GM12878 (cell line): ENCODE results near the gene EDC3. TPM values are rescaled to one million over a fixed set of nuclear protein-coding genes. Genes with fewer than 3 reads are reported as not detected.

Experiments used
- FOS ChIP-seq: IDR thresholded peaks from 3 replicates; pipeline ENCODE4 v1.6.1; 2011; ENCODE audit warnings: borderline replicate concordance; ENCODE audit not compliant: insufficient read length; ENCODE audit errors: extremely low read depth
- IRF4 ChIP-seq: IDR thresholded peaks from 2 replicates; pipeline ENCODE4 v1.6.1; 2011; ENCODE audit warnings: low read depth, low read length
- JUNB ChIP-seq: IDR thresholded peaks from 2 replicates; pipeline ENCODE4 v1.6.1; 2016; ENCODE audit warnings: antibody characterized with exemption, mild to moderate bottlenecking
- KLF5 ChIP-seq: fragments of 450-650 bp; IDR thresholded peaks from 2 replicates; pipeline ENCODE4 v1.6.1; 2014; ENCODE audit warnings: mild to moderate bottlenecking; ENCODE audit not compliant: partially characterized antibody
- LARP7 ChIP-seq: fragments of 450-650 bp; IDR thresholded peaks from 2 replicates; pipeline ENCODE4 v1.6.1; 2017; ENCODE audit warnings: mild to moderate bottlenecking
- MEF2B ChIP-seq: fragments of 450-650 bp; IDR thresholded peaks from 2 replicates; pipeline ENCODE4 v1.6.1; 2018; ENCODE audit warnings: mild to moderate bottlenecking, moderate library complexity; ENCODE audit not compliant: partially characterized antibody, poor library complexity, severe bottlenecking
- MXI1 ChIP-seq: fragments of 150-350 bp; IDR thresholded peaks from 2 replicates; pipeline ENCODE4 v1.6.1; 2011; ENCODE audit warnings: low read depth, mild to moderate bottlenecking, inconsistent platforms, low read length, improper control_type of control experiment
- POLR2A ChIP-seq: IDR thresholded peaks from 2 replicates; pipeline ENCODE4 v1.6.1; 2011; ENCODE audit warnings: low read depth, mild to moderate bottlenecking, low read length
- POLR2AphosphoS5 ChIP-seq: IDR thresholded peaks from 2 replicates; pipeline ENCODE4 v1.6.1; 2011; ENCODE audit warnings: mild to moderate bottlenecking, low read length, inconsistent platforms
- RAD51 ChIP-seq: fragments of 450-650 bp; IDR thresholded peaks from 2 replicates; pipeline ENCODE4 v1.6.1; 2016; ENCODE audit warnings: moderate library complexity, mild to moderate bottlenecking, inconsistent platforms
- RB1 ChIP-seq: fragments of 450-650 bp; formaldehyde crosslinking; IDR thresholded peaks from 2 replicates; pipeline ENCODE4 v1.6.1; 2017; ENCODE audit warnings: mild to moderate bottlenecking, borderline replicate concordance
- RFX5 ChIP-seq: IDR thresholded peaks from 2 replicates; pipeline ENCODE4 v1.6.1; 2011; ENCODE audit warnings: low read depth, low read length, improper control_type of control experiment
- SREBF1 ChIP-seq: IDR thresholded peaks from 2 replicates; pipeline ENCODE4 v1.6.1; 2012; ENCODE audit warnings: mild to moderate bottlenecking, low read length
- SUZ12 ChIP-seq: fragments of 200-600 bp; sonication (generic); IDR thresholded peaks from one replicate; pipeline ENCODE4 v1.6.1; 2018; ENCODE audit warnings: antibody characterized with exemption, mild to moderate bottlenecking; ENCODE audit not compliant: unreplicated experiment
- TAF1 ChIP-seq: IDR thresholded peaks from 2 replicates; pipeline ENCODE4 v1.6.1; 2011; ENCODE audit warnings: mild to moderate bottlenecking, low read depth, low read length, borderline replicate concordance
- WRNIP1 ChIP-seq: IDR thresholded peaks from 2 replicates; pipeline ENCODE4 v1.6.1; 2011; ENCODE audit warnings: low read depth, low read length, improper control_type of control experiment, borderline replicate concordance
- ZNF207 ChIP-seq: fragments of 450-650 bp; IDR thresholded peaks from 2 replicates; pipeline ENCODE4 v1.6.1; 2014; ENCODE audit warnings: antibody characterized with exemption, mild to moderate bottlenecking, borderline replicate concordance
- ZNF24 ChIP-seq: fragments of 450-650 bp; IDR thresholded peaks from 2 replicates; pipeline ENCODE4 v1.6.1; 2017; ENCODE audit warnings: antibody characterized with exemption, mild to moderate bottlenecking
- polyA plus RNA-seq, 11 experiments: library from polyadenylated mRNA; depleted of rRNA in 4 of 11; unstranded in 6 of 11; stranded (reverse) in 5 of 11; fragments of >200 nt; fragmentation: Nextera tagmentation in 4 of 11; fragmentation: Illumina TruSeq in 1 of 11; extraction: Ambion mirVana in 4 of 11; extraction: Trizol in 1 of 11; gene quantifications; 1 replicate in 1 of 11; 2 replicates in 10 of 11; pipeline versions ENCODE4 v1.2.1 to v1.2.3, GENCODE V29; 2011 to 2016; ENCODE audit warnings: inconsistent platforms in 2 of 11, missing spikeins in 2 of 11, low read depth in 1 of 11
- total RNA-seq, 4 experiments: library from RNA; depleted of rRNA in 3 of 4; stranded (reverse); fragments of >200 nt in 3 of 4; fragmentation: Illumina TruSeq in 1 of 4; extraction: Trizol in 1 of 4; gene quantifications; 2 replicates each; pipeline versions ENCODE4 v1.2.1 to v1.2.3, GENCODE V29; 2013 to 2021
- TF ChIP-seq, protein P1 (sequence below): IDR thresholded peaks from 2 replicates; pipeline ENCODE4 v1.6.1; 2012; ENCODE audit warnings: mild to moderate bottlenecking, low read depth, low read length
- TF ChIP-seq, protein P2 (sequence below): IDR thresholded peaks from 2 replicates; pipeline ENCODE4 v1.6.1; 2011; ENCODE audit warnings: low read depth, mild to moderate bottlenecking, low read length, moderate library complexity, borderline replicate concordance; ENCODE audit errors: extremely low read depth
- TF ChIP-seq, protein P3 (sequence below): IDR thresholded peaks from 2 replicates; pipeline ENCODE4 v1.6.1; 2011; ENCODE audit warnings: low read depth, low read length, improper control_type of control experiment, borderline replicate concordance
- TF ChIP-seq, protein P4 (sequence below): fragments of 450-650 bp; formaldehyde crosslinking; IDR thresholded peaks from 2 replicates; pipeline ENCODE4 v1.4.0; 2022; ENCODE audit warnings: mild to moderate bottlenecking, moderate library complexity
- TF ChIP-seq, protein P5 (sequence below): IDR thresholded peaks from 2 replicates; pipeline ENCODE4 v1.6.1; 2012; ENCODE audit warnings: low read depth, low read length, improper control_type of control experiment

EDC3 gene
- total and polyA plus RNA-seq, 10 of the 15 experiments (the other 5 are each of a cell fraction or from before 2014, with no cell fraction given) = 11.8 to 48.4 (median 35.3) TPM

DNA sequence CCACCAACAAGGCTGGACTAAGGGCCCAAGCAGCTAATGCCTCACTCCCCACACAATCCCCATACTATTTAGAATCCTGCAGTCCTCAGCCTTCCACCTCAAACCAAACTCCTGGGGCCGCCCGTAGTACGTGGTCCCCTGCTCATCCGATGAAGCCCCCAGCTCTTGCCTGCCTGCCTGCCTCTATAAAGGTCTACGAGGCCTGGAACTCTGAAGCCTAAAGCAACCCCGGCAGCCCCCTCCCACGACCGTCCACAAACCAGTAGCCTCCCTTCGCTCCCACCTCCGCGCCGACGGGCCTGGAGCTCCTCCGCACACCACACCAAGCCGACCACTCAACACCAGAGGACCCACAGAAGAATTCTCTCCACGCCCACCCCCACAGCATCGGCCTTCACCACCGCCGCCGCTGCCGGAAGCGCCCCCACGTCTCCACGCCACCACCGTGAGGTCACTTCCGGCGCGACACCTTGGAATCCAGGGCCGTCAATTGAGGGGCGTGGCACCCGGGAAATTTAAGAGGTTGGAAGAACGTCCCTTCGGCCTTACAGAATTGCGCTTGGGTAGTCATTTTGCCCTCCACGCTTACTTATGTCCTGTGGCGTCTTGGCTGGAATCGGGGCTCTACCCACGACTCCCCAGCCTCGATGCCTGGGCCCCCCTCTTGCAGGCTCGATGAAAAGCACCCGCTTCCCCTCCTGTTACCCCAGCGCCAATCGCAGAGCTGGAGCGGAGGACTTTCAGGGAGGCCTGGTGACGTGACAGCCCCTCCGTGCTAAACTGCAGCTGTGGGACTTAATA, at the start of gene EDC3 (continued):
- TF ChIP-seq, protein P1, sequence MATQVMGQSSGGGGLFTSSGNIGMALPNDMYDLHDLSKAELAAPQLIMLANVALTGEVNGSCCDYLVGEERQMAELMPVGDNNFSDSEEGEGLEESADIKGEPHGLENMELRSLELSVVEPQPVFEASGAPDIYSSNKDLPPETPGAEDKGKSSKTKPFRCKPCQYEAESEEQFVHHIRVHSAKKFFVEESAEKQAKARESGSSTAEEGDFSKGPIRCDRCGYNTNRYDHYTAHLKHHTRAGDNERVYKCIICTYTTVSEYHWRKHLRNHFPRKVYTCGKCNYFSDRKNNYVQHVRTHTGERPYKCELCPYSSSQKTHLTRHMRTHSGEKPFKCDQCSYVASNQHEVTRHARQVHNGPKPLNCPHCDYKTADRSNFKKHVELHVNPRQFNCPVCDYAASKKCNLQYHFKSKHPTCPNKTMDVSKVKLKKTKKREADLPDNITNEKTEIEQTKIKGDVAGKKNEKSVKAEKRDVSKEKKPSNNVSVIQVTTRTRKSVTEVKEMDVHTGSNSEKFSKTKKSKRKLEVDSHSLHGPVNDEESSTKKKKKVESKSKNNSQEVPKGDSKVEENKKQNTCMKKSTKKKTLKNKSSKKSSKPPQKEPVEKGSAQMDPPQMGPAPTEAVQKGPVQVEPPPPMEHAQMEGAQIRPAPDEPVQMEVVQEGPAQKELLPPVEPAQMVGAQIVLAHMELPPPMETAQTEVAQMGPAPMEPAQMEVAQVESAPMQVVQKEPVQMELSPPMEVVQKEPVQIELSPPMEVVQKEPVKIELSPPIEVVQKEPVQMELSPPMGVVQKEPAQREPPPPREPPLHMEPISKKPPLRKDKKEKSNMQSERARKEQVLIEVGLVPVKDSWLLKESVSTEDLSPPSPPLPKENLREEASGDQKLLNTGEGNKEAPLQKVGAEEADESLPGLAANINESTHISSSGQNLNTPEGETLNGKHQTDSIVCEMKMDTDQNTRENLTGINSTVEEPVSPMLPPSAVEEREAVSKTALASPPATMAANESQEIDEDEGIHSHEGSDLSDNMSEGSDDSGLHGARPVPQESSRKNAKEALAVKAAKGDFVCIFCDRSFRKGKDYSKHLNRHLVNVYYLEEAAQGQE = no peak
- TF ChIP-seq WRNIP1 = no peak
- peak; percentile 42; the same call in 1 of the 2 replicates for TF ChIP-seq RB1
- TF ChIP-seq RAD51 = no peak
- no peak for TF ChIP-seq LARP7
- TF ChIP-seq, protein P2, sequence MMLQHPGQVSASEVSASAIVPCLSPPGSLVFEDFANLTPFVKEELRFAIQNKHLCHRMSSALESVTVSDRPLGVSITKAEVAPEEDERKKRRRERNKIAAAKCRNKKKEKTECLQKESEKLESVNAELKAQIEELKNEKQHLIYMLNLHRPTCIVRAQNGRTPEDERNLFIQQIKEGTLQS = peak; percentile 73; the same call in 1 of the 2 replicates
- no peak for TF ChIP-seq ZNF24
- peak; percentile 68 for TF ChIP-seq KLF5
- TF ChIP-seq TAF1 = peak; percentile 52; the same call in 1 of the 2 replicates
- no peak for TF ChIP-seq SREBF1
- TF ChIP-seq, protein P3, sequence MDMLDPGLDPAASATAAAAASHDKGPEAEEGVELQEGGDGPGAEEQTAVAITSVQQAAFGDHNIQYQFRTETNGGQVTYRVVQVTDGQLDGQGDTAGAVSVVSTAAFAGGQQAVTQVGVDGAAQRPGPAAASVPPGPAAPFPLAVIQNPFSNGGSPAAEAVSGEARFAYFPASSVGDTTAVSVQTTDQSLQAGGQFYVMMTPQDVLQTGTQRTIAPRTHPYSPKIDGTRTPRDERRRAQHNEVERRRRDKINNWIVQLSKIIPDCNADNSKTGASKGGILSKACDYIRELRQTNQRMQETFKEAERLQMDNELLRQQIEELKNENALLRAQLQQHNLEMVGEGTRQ = no peak
- peak; percentile 69 for TF ChIP-seq MXI1
- TF ChIP-seq POLR2A = peak; percentile 85
- no peak for TF ChIP-seq ZNF207
- TF ChIP-seq, protein P4, sequence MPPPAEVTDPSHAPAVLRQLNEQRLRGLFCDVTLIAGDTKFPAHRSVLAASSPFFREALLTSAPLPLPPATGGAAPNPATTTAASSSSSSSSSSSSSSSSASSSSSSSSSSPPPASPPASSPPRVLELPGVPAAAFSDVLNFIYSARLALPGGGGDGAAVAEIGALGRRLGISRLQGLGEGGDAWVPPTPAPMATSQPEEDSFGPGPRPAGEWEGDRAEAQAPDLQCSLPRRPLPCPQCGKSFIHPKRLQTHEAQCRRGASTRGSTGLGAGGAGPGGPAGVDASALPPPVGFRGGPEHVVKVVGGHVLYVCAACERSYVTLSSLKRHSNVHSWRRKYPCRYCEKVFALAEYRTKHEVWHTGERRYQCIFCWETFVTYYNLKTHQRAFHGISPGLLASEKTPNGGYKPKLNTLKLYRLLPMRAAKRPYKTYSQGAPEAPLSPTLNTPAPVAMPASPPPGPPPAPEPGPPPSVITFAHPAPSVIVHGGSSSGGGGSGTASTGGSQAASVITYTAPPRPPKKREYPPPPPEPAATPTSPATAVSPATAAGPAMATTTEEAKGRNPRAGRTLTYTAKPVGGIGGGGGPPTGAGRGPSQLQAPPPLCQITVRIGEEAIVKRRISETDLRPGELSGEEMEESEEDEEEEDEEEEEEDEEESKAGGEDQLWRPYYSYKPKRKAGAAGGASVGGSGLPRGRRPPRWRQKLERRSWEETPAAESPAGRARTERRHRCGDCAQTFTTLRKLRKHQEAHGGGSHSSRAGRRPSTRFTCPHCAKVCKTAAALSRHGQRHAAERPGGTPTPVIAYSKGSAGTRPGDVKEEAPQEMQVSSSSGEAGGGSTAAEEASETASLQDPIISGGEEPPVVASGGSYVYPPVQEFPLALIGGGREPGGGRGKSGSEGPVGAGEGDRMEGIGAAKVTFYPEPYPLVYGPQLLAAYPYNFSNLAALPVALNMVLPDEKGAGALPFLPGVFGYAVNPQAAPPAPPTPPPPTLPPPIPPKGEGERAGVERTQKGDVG = no peak
- TF ChIP-seq IRF4 = no peak
- TF ChIP-seq JUNB = no peak
- no peak for TF ChIP-seq FOS
- TF ChIP-seq MEF2B = no peak
- peak; percentile 71 for TF ChIP-seq POLR2AphosphoS5
- no peak for TF ChIP-seq RFX5
- TF ChIP-seq, protein P5, sequence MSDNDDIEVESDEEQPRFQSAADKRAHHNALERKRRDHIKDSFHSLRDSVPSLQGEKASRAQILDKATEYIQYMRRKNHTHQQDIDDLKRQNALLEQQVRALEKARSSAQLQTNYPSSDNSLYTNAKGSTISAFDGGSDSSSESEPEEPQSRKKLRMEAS = peak; percentile 78
- no peak for TF ChIP-seq SUZ12
